GM12892 (cell line): Measurements from ENCODE around the gene IQCF5.
"Not testable (repeated sequence)": the region's sequence is repeated elsewhere in the genome, so short reads cannot be mapped to it uniquely, and the experiment has no call there.

ENCODE experiments used
- DNase-seq: peaks from one replicate; pipeline ENCODE4 v3.0.0; 2011; ENCODE audit not compliant: insufficient read length
- FAIRE-seq: peaks from 2 replicates; lab custom pipeline; 2011; peaks lifted over from hg19 to GRCh38; lab: Jason Lieb, UNC
- POLR2A ChIP-seq: IDR thresholded peaks from 2 replicates; pipeline ENCODE4 v1.6.1; 2011; ENCODE audit warnings: low read depth, low read length, control low read depth
- POLR2AphosphoS5 ChIP-seq: IDR thresholded peaks from 2 replicates; pipeline ENCODE4 v1.6.1; 2011; ENCODE audit warnings: low read depth, low read length, control low read depth
- TAF1 ChIP-seq: IDR thresholded peaks from 2 replicates; pipeline ENCODE4 v1.6.1; 2011; ENCODE audit warnings: low read depth, mild to moderate bottlenecking, control low read depth, low read length, borderline replicate concordance

Gene IQCF5

DNA sequence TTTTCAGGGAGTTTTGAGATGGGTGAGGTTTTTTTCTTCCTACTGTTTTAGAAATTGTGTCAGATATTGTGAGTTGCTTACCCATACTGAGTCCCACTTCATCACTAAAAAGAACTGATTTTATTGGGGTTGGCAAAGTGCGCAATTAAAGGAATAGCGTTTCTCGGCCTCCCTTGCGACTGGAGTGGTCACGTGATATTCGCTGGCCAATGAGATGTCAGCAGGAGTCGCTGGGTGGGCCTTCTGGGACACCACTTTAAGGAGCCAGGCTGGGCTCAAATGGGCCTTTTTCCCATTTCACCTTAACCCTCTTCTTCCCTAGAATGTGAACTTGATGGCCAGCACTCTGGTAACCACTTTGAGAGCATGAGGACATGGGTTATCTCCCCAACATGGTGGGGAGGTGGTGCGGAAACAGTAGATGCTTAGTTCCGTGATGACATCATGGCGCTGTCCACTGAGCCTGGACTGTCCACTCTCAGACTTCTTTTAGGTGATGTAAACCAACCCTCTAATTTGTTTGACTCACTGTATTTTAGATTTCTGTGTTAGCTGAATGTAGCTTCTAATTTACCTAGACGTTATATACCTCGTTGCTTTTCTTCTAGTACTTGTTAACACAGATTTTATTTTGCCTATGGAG is 13.2 kb upstream of the IQCF5 start:
- TF ChIP-seq POLR2AphosphoS5 (no peak), TAF1 (no peak), POLR2A (no peak)
- no peak for DNase-seq
- FAIRE-seq: no peak

GRCh38 chr3:51887620-51888019 is 12.2 kb upstream of the IQCF5 start:
- DNase-seq: no peak
- no peak for FAIRE-seq
- no peak for TF ChIP-seq TAF1
- TF ChIP-seq POLR2A: no peak
- TF ChIP-seq POLR2AphosphoS5: no peak

DNA sequence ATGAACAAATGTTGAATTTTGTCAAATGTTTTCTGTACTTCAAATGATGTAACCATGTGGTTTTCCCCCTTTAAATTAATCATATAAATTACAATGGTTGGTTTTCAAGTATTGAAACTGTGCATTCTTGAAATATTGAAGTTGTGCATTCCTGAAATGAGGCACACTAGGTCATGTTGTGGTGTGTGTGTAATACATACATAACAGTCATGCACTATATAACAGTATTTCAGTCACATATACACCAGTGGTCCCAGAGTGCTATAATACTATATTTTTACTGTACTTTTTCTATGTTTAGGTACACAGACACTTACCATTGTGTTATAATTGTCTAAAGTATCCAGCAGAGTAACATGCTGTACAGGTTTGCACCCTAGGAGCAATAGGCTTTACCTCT is 11.0 kb upstream of the IQCF5 start:
- FAIRE-seq (no peak), DNase-seq (no peak)
- no peak for TF ChIP-seq TAF1
- TF ChIP-seq POLR2A: no peak
- no peak for TF ChIP-seq POLR2AphosphoS5

DNA sequence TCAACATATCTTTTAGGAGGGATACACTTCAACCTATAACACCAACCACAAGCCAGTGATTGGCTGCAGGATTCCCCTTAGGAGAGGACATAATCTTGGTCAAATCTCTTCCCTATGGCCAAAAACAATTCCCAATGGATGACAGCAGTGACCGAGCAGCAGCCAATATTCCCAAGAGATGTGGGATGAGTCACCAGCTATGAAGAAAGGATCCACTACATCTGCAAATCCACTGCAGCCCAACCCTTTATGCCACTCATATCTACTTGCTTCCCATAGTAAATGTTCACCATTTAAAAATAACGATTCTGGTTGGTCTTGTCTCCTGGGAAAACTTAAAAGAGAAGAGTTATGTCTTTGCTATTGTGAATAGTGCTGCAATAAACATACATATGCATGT is 4.5 kb upstream of the IQCF5 start:
- DNase-seq (no peak), FAIRE-seq (no peak)
- TF ChIP-seq TAF1 (no peak), POLR2A (no peak), POLR2AphosphoS5 (no peak)

- FAIRE-seq (no peak), DNase-seq (no peak)
- no peak for TF ChIP-seq POLR2A
- no peak for TF ChIP-seq TAF1
- no peak for TF ChIP-seq POLR2AphosphoS5
Measured at GRCh38 chr3:51876186-51876585, 785 bp upstream of the IQCF5 start.

DNA sequence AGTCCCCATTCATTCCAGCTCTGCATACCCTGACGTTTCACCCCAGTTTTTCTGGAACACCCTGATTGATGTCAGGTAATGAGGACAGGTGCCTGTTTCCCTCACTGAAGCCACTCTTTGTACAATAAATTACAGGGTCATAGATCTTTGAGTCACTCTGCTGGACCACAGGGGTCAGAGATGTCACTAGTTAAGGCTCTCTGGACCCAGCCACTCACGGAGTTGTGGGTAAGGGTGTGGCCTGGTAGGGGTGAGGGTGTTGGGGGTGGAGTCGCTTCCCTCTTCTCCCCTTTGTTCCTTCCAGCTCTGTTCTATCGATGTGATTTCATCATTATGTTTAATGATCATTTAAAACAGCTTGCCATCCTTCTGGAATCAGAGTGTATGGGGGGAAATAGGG is 512 bp downstream of the IQCF5 start:
- DNase-seq (no peak), FAIRE-seq (no peak)
- TF ChIP-seq TAF1: no peak
- TF ChIP-seq POLR2AphosphoS5: no peak
- TF ChIP-seq POLR2A: no peak

GRCh38 chr3:51874411-51874810 is 990 bp downstream of the IQCF5 start:
- no peak for TF ChIP-seq POLR2AphosphoS5
- TF ChIP-seq TAF1: no peak
- no peak for TF ChIP-seq POLR2A
- FAIRE-seq (no peak), DNase-seq (no peak)

DNA sequence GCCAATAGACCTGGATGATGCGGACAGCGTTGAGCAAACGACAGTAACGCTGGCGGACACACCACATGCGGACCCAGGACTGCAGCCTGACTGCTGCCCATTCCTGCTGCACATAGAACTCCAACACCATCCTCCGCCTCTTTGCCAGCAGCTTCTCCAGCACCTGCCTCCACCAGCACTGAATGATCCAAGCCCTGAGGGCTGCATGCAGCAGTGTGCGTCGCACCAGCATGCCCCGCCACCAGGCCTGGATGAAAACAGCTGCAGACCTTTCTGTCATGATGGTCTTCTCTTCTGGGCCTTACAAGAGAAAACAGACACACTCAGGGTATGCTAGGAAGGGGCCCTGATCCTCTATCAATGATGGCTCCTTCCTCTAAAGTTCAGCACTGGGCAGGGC is 1.5 kb downstream of the IQCF5 start:
- no peak for TF ChIP-seq POLR2A
- TF ChIP-seq POLR2AphosphoS5: no peak
- TF ChIP-seq TAF1: no peak
- FAIRE-seq: no peak
- DNase-seq: no peak

- FAIRE-seq: no peak
- DNase-seq: no peak
- TF ChIP-seq POLR2AphosphoS5: no peak
- no peak for TF ChIP-seq TAF1
- no peak for TF ChIP-seq POLR2A
Measured at GRCh38 chr3:51873253-51873766, 2.1 kb downstream of the IQCF5 start.

- no peak for FAIRE-seq
Measured at GRCh38 chr3:51869304-51869703, 6.1 kb downstream of the IQCF5 start.

GRCh38 chr3:51868896-51869295 is 6.5 kb downstream of the IQCF5 start:
- DNase-seq: not testable (repeated sequence)
- FAIRE-seq: peak; percentile 17

More at GRCh38 chr3:51869304-51869703, 6.1 kb downstream of the IQCF5 start:
- TF ChIP-seq TAF1: no peak
- TF ChIP-seq POLR2AphosphoS5: no peak
- TF ChIP-seq POLR2A: no peak
- no peak for DNase-seq

GRCh38 chr3:51862886-51863285 is 12.5 kb downstream of the IQCF5 start:
- TF ChIP-seq TAF1: no peak
- TF ChIP-seq POLR2A: no peak
- TF ChIP-seq POLR2AphosphoS5: no peak
- FAIRE-seq (no peak), DNase-seq (no peak)

- DNase-seq: no peak
- no peak for FAIRE-seq
- TF ChIP-seq POLR2A: no peak
- TF ChIP-seq TAF1: no peak
- TF ChIP-seq POLR2AphosphoS5: no peak
Measured at GRCh38 chr3:51860703-51861665, 14.4 kb downstream of the IQCF5 start, which contains the start of gene IQCF2. TSS of gene IQCF2 (plus strand) at chr3:51861615. CDS start at chr3:51861667, 52 bp downstream.

DNA sequence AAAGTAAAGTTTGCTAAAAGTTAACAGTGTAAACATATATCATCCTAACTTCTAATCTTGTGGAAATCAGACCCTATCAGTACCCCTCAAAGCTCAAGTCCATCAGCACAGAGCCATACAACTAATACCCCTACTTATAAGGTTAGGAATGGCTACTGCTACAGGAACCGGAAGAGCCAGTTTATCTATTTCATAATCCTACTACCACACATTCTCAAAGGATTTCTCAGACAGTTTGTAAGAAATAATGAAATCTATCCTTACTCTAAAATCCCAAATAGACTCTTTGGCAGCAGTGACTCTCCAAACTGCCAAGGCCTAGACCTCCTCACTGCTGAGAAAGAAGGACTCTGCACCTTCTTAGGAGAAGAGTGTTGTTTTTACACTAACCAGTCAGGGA is 20.0 kb downstream of the IQCF5 start:
- not testable (repeated sequence) for FAIRE-seq

More for the DNA sequence above, 20.0 kb downstream of the IQCF5 start:
- not testable (repeated sequence) for DNase-seq
